ENCODE results near the gene TUFM. TPM values are rescaled to one million over a fixed set of nuclear protein-coding genes. Genes with fewer than 3 reads are reported as not detected.

Gene TUFM
- total RNA-seq, 2 donors from 2014 or later = 252 to 427 TPM

DNA sequence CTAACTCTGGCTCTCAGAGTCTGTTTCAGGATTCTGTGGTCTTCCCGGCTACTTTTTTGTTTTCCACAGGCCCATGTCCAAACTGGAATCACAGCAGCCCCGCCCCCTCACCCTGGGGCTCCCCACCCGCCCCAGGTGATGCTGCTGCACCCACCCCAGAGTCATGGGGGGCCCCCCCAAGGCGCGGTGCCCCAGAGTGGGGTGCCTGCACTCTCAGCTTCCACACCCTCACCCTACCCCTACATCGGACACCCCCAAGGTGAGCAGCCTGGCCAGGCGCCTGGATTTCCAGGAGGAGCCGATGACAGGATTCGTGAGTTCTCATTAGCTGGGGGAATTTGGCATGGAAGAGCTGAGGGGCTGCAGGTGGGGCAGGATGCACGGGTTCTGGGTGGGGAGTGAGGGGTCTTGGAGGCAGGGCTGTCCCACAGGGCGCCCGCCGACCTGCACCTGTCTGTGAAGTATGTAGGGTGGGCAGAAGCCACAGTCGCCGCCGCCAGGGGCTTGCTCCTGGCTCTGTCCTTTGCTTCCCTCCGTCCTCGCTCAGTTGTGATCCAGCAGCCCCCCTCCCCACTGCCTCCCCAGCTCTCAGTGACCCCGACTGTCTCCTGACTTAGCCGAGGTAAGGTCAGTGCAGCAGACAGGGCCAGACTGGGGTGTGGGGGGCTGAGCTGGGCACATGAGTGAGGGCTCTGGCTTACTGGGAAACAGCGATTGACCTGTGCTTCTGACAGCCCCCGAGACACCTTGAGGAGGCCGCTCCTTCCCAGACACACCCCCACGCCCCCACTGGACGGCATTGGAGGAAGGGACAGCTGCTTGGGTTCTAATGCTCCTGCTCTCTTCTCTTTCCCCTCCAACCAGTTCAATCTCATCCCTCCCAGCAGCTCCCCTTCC lies 10.0 kb downstream of the TUFM start:
- H3K4me3 ChIP-seq = no peak overlapping the region
- no peak for DNase-seq
- H3K4me1 ChIP-seq = no peaks in the 10 kb centered on the region
- H3K27me3 ChIP-seq = no peaks in the 10 kb centered on the region
- TF ChIP-seq, protein P1, sequence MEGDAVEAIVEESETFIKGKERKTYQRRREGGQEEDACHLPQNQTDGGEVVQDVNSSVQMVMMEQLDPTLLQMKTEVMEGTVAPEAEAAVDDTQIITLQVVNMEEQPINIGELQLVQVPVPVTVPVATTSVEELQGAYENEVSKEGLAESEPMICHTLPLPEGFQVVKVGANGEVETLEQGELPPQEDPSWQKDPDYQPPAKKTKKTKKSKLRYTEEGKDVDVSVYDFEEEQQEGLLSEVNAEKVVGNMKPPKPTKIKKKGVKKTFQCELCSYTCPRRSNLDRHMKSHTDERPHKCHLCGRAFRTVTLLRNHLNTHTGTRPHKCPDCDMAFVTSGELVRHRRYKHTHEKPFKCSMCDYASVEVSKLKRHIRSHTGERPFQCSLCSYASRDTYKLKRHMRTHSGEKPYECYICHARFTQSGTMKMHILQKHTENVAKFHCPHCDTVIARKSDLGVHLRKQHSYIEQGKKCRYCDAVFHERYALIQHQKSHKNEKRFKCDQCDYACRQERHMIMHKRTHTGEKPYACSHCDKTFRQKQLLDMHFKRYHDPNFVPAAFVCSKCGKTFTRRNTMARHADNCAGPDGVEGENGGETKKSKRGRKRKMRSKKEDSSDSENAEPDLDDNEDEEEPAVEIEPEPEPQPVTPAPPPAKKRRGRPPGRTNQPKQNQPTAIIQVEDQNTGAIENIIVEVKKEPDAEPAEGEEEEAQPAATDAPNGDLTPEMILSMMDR (IDR thresholded peaks at IDR 0.05) = no peak
- H3K36me3 ChIP-seq = peaks cover 41% of the 10 kb centered on the region
- intact Hi-C loops (cut with DNase I) = no loop called here
- no peaks in the 10 kb centered on the region for H3K9me3 ChIP-seq
- H3K27ac ChIP-seq = no peak overlapping the region
- no peak overlapping the region for H3K9ac ChIP-seq (ENCODE audit: low read depth in 2 of 2, low read length in 2 of 2)

DNA sequence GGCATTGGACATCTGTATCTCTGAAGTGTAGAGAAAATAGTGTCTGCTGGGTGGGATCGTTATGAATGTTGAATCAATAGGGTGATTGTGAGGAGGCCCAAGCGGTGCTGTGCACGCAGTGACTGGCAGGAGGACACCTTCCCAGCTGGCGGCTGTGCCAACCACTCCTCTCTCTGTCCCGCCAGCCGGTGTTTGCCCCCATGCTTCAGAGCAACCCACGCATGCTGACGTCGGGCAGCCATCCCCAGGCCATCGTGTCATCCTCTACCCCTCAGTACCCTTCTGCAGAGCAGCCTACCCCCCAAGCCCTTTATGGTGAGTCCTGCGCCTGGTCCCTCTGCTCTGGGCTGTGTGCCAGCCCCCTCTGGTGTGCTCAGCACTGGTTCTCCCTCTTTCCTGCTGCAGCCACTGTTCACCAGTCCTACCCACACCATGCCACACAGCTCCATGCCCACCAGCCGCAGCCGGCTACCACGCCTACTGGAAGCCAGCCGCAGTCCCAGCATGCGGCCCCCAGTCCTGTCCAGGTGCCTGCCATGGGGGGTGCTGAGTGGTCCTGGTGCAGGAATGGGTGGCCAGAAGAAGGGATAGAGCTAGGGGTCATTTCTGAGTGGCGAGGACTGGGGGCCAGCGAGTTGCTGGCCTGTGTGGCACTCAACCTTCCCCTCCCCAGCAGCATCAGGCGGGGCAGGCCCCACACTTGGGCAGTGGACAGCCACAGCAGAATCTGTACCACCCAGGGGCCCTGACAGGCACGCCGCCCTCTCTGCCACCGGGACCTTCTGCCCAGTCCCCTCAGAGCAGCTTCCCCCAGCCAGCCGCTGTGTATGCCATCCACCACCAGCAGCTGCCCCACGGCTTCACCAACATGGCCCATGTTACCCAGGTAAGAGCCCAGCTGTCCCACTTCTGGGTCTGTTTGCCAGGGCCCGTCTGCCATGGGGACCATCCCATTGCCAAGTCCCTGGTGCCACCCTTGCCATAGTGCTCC lies 11.0 kb downstream of the TUFM start:
- Histone ChIP-seq H3K27ac (no peak overlapping the region), H3K4me1 (no peaks in the 10 kb centered on the region), H3K4me3 (no peak overlapping the region), H3K9me3 (no peaks in the 10 kb centered on the region), H3K36me3 (peaks cover 50% of the 10 kb centered on the region), H3K9ac (ENCODE audit: low read depth in 2 of 2, low read length in 2 of 2) (no peak overlapping the region), H3K27me3 (no peaks in the 10 kb centered on the region)
- intact Hi-C loops (cut with DNase I) = no loop called here
- TF ChIP-seq, protein P1 (IDR thresholded peaks at IDR 0.05) = no peak
- no peak for DNase-seq

DNA sequence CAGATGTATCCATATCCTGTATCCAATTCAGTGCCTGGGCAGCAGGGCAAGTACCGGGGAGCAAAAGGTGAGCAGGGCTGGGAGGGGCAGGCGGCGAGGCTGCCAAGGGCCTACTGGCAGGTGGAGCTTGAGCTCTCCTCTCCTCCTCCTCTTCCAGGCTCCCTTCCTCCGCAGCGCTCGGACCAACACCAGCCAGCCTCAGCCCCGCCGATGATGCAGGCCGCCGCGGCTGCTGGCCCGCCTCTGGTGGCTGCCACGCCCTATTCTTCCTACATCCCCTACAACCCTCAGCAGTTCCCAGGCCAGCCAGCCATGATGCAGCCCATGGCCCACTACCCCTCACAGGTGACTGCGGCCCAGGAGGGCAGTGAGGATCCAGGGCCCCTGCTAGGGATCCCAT lies 11.8 kb downstream of the TUFM start:
- H3K4me1 ChIP-seq = no peaks in the 10 kb centered on the region
- H3K9ac ChIP-seq (ENCODE audit: low read depth in 2 of 2, low read length in 2 of 2) = no peak overlapping the region
- H3K27me3 ChIP-seq = no peaks in the 10 kb centered on the region
- no peaks in the 10 kb centered on the region for H3K9me3 ChIP-seq
- H3K4me3 ChIP-seq = no peak overlapping the region
- TF ChIP-seq, protein P1 (IDR thresholded peaks at IDR 0.05) = no peak
- DNase-seq = no peak
- intact Hi-C loops (cut with DNase I) = no loop called here
- peaks cover 55% of the 10 kb centered on the region for H3K36me3 ChIP-seq
- no peak overlapping the region for H3K27ac ChIP-seq

DNA sequence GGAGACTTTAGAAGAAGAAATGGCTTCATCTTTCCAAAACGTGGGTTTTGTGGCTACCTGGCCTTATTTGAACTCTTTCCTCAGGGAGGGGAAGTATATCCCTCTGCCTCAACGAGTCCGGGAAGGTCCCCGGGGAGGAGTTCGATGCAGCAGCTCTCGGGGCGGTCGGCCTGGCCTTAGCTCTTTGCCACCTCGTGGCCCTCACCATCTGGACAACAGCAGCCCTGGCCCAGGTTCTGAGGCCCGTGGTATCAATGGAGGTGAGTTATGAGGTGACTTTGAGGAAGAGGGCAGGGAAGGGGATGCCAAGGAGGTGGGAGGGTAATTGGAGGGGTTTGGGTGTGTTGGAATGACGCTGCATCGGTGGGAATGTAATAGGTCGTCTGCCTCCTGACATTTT lies 15.6 kb downstream of the TUFM start:
- H3K27me3 ChIP-seq = no peaks in the 10 kb centered on the region
- peaks cover 64% of the 10 kb centered on the region for H3K36me3 ChIP-seq
- DNase-seq = no peak
- H3K4me1 ChIP-seq = no peaks in the 10 kb centered on the region
- H3K4me3 ChIP-seq = no peak overlapping the region
- intact Hi-C loops (cut with DNase I) = no loop called here
- no peaks in the 10 kb centered on the region for H3K9me3 ChIP-seq
- H3K27ac ChIP-seq = no peak overlapping the region
- TF ChIP-seq, protein P1 (IDR thresholded peaks at IDR 0.05) = no peak
- H3K9ac ChIP-seq (ENCODE audit: low read depth in 2 of 2, low read length in 2 of 2) = no peak overlapping the region

DNA sequence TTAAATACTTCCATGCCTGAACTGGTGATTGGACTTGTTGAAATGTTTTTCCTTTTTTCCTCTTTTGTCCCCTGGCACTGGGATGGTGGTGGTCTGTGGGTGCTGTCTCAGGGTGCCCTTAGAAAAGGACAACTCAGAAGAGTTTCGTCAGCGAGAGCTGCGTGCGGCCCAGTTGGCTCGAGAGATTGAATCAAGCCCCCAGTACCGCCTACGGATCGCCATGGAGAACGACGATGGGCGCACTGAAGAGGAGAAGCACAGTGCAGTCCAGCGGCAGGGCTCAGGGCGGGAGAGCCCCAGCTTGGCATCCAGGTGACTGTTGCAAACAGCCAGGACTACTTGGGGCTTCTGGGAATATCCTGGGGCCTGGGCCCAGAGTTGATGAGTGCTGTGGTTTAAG lies 16.4 kb downstream of the TUFM start:
- peaks cover 56% of the 10 kb centered on the region for H3K36me3 ChIP-seq

More for the DNA sequence above, 16.4 kb downstream of the TUFM start:
- intact Hi-C loops (cut with DNase I) = loop anchor here (10.0 kb wide), 1 partner anchor 115 kb away; no protein-coding TSS in a partner anchor
- no peaks in the 10 kb centered on the region for H3K27me3 ChIP-seq
- H3K4me3 ChIP-seq = no peak overlapping the region
- H3K27ac ChIP-seq = no peak overlapping the region
- DNase-seq = no peak
- TF ChIP-seq, protein P1 (IDR thresholded peaks at IDR 0.05) = no peak
- H3K9ac ChIP-seq (ENCODE audit: low read depth in 2 of 2, low read length in 2 of 2) = no peak overlapping the region
- no peaks in the 10 kb centered on the region for H3K9me3 ChIP-seq
- H3K4me1 ChIP-seq = peaks cover 8% of the 10 kb centered on the region
